ENCODE data around the gene ADRA2B.
"Not testable (repeated sequence)": the region's sequence is repeated elsewhere in the genome, so short reads cannot be mapped to it uniquely, and the experiment has no call there.

DNA sequence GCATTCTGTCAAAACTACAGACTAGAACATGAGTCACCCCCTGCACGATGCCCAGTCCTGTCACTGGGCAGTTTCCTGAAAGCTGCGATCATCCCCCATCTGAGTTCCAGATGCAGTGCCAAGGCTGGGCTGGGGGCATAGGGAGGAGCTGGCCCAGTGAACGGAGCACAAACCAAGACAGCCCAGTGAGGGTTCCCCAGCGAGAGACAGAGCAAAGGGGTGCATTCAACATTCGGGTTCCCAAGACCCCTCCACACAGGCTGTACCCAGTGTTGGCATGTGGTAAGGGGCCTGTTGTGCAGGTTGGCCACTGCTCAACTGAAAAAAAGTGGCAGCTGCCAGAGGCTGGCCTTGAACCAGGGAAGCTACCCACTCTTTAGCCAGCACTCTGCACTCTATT, 46.0 kb downstream of the ADRA2B start:
- not testable (repeated sequence) for TF ChIP-seq POLR2A, EP300 (IDR thresholded peaks at IDR 0.05)
- TF ChIP-seq, protein P1, sequence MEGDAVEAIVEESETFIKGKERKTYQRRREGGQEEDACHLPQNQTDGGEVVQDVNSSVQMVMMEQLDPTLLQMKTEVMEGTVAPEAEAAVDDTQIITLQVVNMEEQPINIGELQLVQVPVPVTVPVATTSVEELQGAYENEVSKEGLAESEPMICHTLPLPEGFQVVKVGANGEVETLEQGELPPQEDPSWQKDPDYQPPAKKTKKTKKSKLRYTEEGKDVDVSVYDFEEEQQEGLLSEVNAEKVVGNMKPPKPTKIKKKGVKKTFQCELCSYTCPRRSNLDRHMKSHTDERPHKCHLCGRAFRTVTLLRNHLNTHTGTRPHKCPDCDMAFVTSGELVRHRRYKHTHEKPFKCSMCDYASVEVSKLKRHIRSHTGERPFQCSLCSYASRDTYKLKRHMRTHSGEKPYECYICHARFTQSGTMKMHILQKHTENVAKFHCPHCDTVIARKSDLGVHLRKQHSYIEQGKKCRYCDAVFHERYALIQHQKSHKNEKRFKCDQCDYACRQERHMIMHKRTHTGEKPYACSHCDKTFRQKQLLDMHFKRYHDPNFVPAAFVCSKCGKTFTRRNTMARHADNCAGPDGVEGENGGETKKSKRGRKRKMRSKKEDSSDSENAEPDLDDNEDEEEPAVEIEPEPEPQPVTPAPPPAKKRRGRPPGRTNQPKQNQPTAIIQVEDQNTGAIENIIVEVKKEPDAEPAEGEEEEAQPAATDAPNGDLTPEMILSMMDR (IDR thresholded peaks at IDR 0.05) = not testable (repeated sequence)
